ENCODE measurements around the gene ITGB8.

Gene ITGB8

GRCh38 chr7:20326342-20326741 lies 4.4 kb upstream of the ITGB8 start:
- DNase-seq (ENCODE audit: low read depth), result no peak
- H3K4me3 ChIP-seq (ENCODE audit: low read depth, low read length), result no peak overlapping the region
- no peak for TF ChIP-seq CTCF (IDR thresholded peaks at IDR 0.05; ENCODE audit: control insufficient read depth, extremely low read depth, insufficient read depth)

- no peak for DNase-seq (ENCODE audit: low read depth)
- no peak for TF ChIP-seq CTCF (IDR thresholded peaks at IDR 0.05; ENCODE audit: control insufficient read depth, extremely low read depth, insufficient read depth)
- no peak overlapping the region for H3K4me3 ChIP-seq (ENCODE audit: low read depth, low read length)
These were observed 3.6 kb upstream of the ITGB8 start for GRCh38 chr7:20327055-20327454.

- DNase-seq (ENCODE audit: low read depth), result no peak
- no peak for TF ChIP-seq CTCF (IDR thresholded peaks at IDR 0.05; ENCODE audit: control insufficient read depth, extremely low read depth, insufficient read depth)
- H3K4me3 ChIP-seq (ENCODE audit: low read depth, low read length), result no peak overlapping the region
These were observed 2.7 kb upstream of the ITGB8 start for GRCh38 chr7:20328027-20328426.

GRCh38 chr7:20328692-20329091 lies 2.0 kb upstream of the ITGB8 start:
- TF ChIP-seq CTCF (IDR thresholded peaks at IDR 0.05; ENCODE audit: control insufficient read depth, extremely low read depth, insufficient read depth), result no peak
- peak overlapping the region; percentile 61; the same call in 1 of the 2 replicates for H3K4me3 ChIP-seq (ENCODE audit: low read depth, low read length)
- DNase-seq (ENCODE audit: low read depth), result no peak

DNA sequence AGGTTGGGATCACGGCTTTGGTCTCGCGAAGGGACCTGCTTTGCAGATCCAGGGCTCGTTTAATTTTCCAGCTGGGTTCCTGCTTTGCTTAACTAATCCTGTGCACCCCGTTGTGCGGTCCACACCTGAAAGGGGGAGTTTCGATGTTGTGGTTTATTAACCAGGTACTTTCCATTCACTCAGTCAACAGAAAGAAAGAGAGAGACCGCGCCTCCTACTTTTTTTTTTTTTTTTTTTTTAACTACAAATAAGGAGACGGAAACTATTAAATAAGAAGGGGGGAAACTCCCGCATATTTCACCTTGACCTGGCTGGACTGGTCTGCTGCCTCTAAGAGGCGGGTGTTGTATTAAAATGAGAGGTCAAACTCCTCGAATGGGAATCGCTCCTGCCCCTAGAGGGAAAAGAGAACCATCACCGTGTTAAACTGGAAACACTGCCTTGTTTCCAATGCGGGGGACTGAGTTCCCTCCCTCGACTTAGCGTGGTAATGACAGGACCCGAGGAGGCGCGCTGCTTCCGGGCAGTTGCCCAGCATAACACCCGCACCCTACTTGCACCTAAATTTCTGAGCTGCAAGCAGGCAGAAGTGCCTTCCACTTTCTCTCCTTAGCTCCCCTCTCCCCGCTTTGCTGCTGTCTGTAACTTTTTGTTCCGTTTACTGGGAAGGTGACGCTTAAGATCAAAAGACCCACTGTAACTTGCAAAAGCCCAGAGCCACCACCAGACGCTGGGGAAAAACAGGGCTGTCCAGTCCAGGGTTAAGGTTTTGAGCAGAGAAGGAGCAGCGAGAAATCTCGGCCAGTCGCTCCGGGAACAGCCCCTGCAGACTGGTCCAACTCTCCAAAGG lies 1.1 kb upstream of the ITGB8 start:
- TF ChIP-seq CTCF (IDR thresholded peaks at IDR 0.05; ENCODE audit: control insufficient read depth, extremely low read depth, insufficient read depth), result 0 out of 2 replicates have a peak, but pooled peaks have one; percentile 34
- peak; percentile 60 for DNase-seq (ENCODE audit: low read depth)
- H3K4me3 ChIP-seq (ENCODE audit: low read depth, low read length), result peak overlapping the region; percentile 61

DNA sequence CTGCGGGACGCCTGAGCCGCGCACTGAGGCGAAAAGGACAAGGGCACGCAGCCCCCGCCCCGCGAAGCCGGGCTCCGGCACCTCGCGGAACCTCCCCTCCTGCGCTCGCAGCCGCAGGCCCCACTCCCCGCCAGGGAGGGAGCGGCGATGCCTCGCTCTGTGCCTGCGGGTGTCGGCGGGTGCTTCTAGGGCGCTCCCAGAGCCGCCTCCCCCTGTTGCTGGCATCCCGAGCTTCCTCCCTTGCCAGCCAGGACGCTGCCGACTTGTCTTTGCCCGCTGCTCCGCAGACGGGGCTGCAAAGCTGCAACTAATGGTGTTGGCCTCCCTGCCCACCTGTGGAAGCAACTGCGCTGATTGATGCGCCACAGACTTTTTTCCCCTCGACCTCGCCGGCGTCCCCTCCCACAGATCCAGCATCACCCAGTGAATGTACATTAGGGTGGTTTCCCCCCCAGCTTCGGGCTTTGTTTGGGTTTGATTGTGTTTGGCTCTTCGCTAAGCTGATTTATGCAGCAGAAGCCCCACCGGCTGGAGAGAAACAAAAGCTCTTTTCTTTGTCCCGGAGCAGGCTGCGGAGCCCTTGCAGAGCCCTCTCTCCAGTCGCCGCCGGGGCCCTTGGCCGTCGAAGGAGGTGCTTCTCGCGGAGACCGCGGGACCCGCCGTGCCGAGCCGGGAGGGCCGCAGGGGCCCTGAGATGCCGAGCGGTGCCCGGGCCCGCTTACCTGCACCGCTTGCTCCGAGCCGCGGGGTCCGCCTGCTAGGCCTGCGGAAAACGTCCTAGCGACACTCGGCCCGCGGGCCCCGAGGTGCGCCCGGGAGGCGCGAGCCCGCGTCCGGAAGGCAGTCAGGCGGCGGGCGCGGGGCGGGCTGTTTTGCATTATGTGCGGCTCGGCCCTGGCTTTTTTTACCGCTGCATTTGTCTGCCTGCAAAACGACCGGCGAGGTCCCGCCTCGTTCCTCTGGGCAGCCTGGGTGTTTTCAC lies 519 bp downstream of the ITGB8 start:
- no peak for DNase-seq (ENCODE audit: low read depth)
- no peak for TF ChIP-seq CTCF (IDR thresholded peaks at IDR 0.05; ENCODE audit: control insufficient read depth, extremely low read depth, insufficient read depth)
- H3K4me3 ChIP-seq (ENCODE audit: low read depth, low read length), result peak overlapping the region; percentile 61
